Measurements from ENCODE around the gene FAM149A.

GRCh38 chr4:186088523-186088922, 16.0 kb upstream of the FAM149A start:
- TF ChIP-seq CTCF (IDR thresholded peaks at IDR 0.05) = no peak
- no peak for TF ChIP-seq POLR2A (IDR thresholded peaks at IDR 0.05)
- TF ChIP-seq POLR2AphosphoS5 (IDR thresholded peaks at IDR 0.05) = no peak
